Endothelial cell of umbilical vein (primary cell): ENCODE measurements around the gene ZNF141. TPM values are rescaled to one million over a fixed set of nuclear protein-coding genes. Genes with fewer than 3 reads are reported as not detected.
"Not testable (repeated sequence)": the region's sequence is repeated elsewhere in the genome, so short reads cannot be mapped to it uniquely, and the experiment has no call there.

Experiments used
- BruUV-seq: library from RNA; stranded (reverse); fragments of 400-500 nt; replicated peaks from 2 replicates; lab custom pipeline; 2021; lab: Mats Ljungman, UMichigan
- CTCF ChIA-PET: fragments of 300-600, 350-600 bp; sonication (Branson Sonifier 250); formaldehyde crosslinking; loops from one replicate; lab custom pipeline; 2021; ENCODE audit warnings: antibody characterized with exemption, inconsistent platforms; lab: Charles Lee
- POLR2A ChIA-PET: fragments of 300-600, 350-600 bp; sonication (Branson Sonifier 250); formaldehyde crosslinking; loops from one replicate; lab custom pipeline; 2021; ENCODE audit warnings: antibody characterized with exemption, inconsistent platforms; lab: Charles Lee
- DNase-seq: peaks from one replicate; pipeline ENCODE4 v3.0.0-alpha.2; 2011; ENCODE audit warnings: low read depth, low spot score
- FAIRE-seq: peaks from 2 replicates; lab custom pipeline; 2011; peaks lifted over from hg19 to GRCh38; lab: Jason Lieb, UNC
- H2AFZ ChIP-seq: 2 replicates; pipeline ENCODE4 v1.6.0; 2012; ENCODE audit warnings: low read depth, low read length, control low read depth, inconsistent platforms
- H3K27ac ChIP-seq: 2 replicates; pipeline ENCODE4 v1.5.1; 2011; ENCODE audit warnings: low read depth, mild to moderate bottlenecking, control low read depth, low read length, moderate library complexity; ENCODE audit not compliant: insufficient read depth
- H3K27me3 ChIP-seq, 2 experiments: 2 replicates each; pipeline versions ENCODE4 v1.6.0 to v1.6.1; 2011; ENCODE audit warnings: low read length in 2 of 2, mixed read lengths in 1 of 2; ENCODE audit not compliant: control insufficient read depth in 2 of 2, insufficient read depth in 2 of 2
- H3K36me3 ChIP-seq, 2 experiments: 2 replicates in 1 of 2; 3 replicates in 1 of 2; pipeline ENCODE4 v1.5.1; 2011; ENCODE audit warnings: low read length in 2 of 2, mild to moderate bottlenecking in 1 of 2, moderate library complexity in 1 of 2; ENCODE audit not compliant: control insufficient read depth in 2 of 2, insufficient read depth in 2 of 2; ENCODE audit errors: extremely low read depth in 1 of 2
- H3K4me1 ChIP-seq: 3 replicates; pipeline ENCODE4 v1.5.1; 2011; ENCODE audit warnings: mild to moderate bottlenecking, low read length; ENCODE audit not compliant: control insufficient read depth, insufficient read depth; ENCODE audit errors: extremely low read depth
- H3K4me2 ChIP-seq: 2 replicates; pipeline ENCODE4 v1.6.1; 2011; ENCODE audit warnings: low read length, control low read depth, mixed read lengths; ENCODE audit not compliant: insufficient read depth
- H3K4me3 ChIP-seq, 3 experiments: fragments of 200-600 bp in 1 of 3; sonication (generic), shearing (Covaris generic) in 1 of 3; replicated peaks in 1 of 3; 2 replicates each; pipeline ENCODE4 v1.5.1; 2011 to 2016; ENCODE audit warnings: control low read depth in 3 of 3, low read length in 3 of 3, mild to moderate bottlenecking in 2 of 3, inconsistent platforms in 1 of 3, low read depth in 1 of 3, moderate library complexity in 1 of 3; ENCODE audit not compliant: insufficient read depth in 1 of 3
- H3K79me2 ChIP-seq: 2 replicates; pipeline ENCODE4 v1.6.0; 2012; ENCODE audit warnings: low read length, inconsistent platforms; ENCODE audit not compliant: control insufficient read depth, insufficient read depth
- H3K9ac ChIP-seq: replicated peaks from 2 replicates; pipeline ENCODE3; 2011; ENCODE audit warnings: low read length, control low read depth; ENCODE audit not compliant: insufficient read depth; ENCODE audit errors: extremely low read depth
- H3K9me1 ChIP-seq: replicated peaks from 3 replicates; pipeline ENCODE4 v1.6.0; 2011; ENCODE audit warnings: mild to moderate bottlenecking, low read length; ENCODE audit not compliant: control insufficient read depth, insufficient read depth; ENCODE audit errors: extremely low read depth
- H3K9me3 ChIP-seq: replicated peaks from 2 replicates; pipeline ENCODE4 v1.5.1; 2012; ENCODE audit warnings: low read length, inconsistent platforms; ENCODE audit not compliant: control insufficient read depth, insufficient read depth
- H4K20me1 ChIP-seq: replicated peaks from 2 replicates; pipeline ENCODE3; 2011; ENCODE audit warnings: mild to moderate bottlenecking, low read length; ENCODE audit not compliant: control insufficient read depth, insufficient read depth; ENCODE audit errors: extremely low read depth
- CTCF ChIP-seq, 2 donors: IDR thresholded peaks; 1 replicate in 1 of 2; 2 replicates in 1 of 2; pipeline ENCODE4 v1.5.1; 2011; ENCODE audit warnings: low read length in 2 of 2, mild to moderate bottlenecking in 2 of 2, moderate library complexity in 2 of 2, control low read depth in 1 of 2, inconsistent platforms in 1 of 2, low read depth in 1 of 2; ENCODE audit not compliant: insufficient read depth in 1 of 2; ENCODE audit errors: extremely low read depth in 1 of 2
- EZH2 ChIP-seq: IDR thresholded peaks from 2 replicates; pipeline ENCODE4 v1.6.1; 2012; ENCODE audit warnings: borderline replicate concordance, low read depth, mild to moderate bottlenecking, moderate library complexity, low read length, inconsistent platforms; ENCODE audit not compliant: severe bottlenecking
- FOS ChIP-seq: IDR thresholded peaks from 2 replicates; pipeline ENCODE4 v1.6.1; 2011; ENCODE audit warnings: mild to moderate bottlenecking, low read length, moderate library complexity, borderline replicate concordance; ENCODE audit not compliant: insufficient read depth
- GATA2 ChIP-seq: IDR thresholded peaks from 2 replicates; pipeline ENCODE4 v1.7.0; 2011; ENCODE audit warnings: low read depth, mild to moderate bottlenecking, moderate library complexity, mixed read lengths, low read length; ENCODE audit not compliant: insufficient read length, insufficient read depth
- JUN ChIP-seq: IDR thresholded peaks from 2 replicates; pipeline ENCODE4 v1.6.1; 2011; ENCODE audit warnings: borderline replicate concordance, low read depth; ENCODE audit not compliant: insufficient read length, insufficient read depth
- MAX ChIP-seq: IDR thresholded peaks from 2 replicates; pipeline ENCODE4 v1.6.1; 2011; ENCODE audit not compliant: insufficient read depth, insufficient read length
- MYC ChIP-seq: IDR thresholded peaks from one replicate; pipeline ENCODE4 v1.6.1; 2011; ENCODE audit warnings: mild to moderate bottlenecking, low read depth, low read length
- POLR2A ChIP-seq: IDR thresholded peaks from 2 replicates; pipeline ENCODE4 v1.6.1; 2012; ENCODE audit warnings: low read depth, mild to moderate bottlenecking, control low read depth, low read length
- POLR2AphosphoS5 ChIP-seq: IDR thresholded peaks from 2 replicates; pipeline ENCODE4 v1.6.1; 2012; ENCODE audit warnings: low read depth, mild to moderate bottlenecking, control low read depth, low read length, moderate library complexity; ENCODE audit not compliant: insufficient read depth
- dilution Hi-C: fragments of 300-500 bp; cut with MboI; formaldehyde crosslinking; loops from one replicate; pipeline ENCODE4 v1.15.0; 2019; ENCODE audit warnings: low sequenced_read_pairs; ENCODE audit not compliant: extremely low pct_ligation_motif_present
- intact Hi-C: fragments of 100-400 bp; cut with micrococcal nuclease; formaldehyde crosslinking; loops from one replicate; pipeline ENCODE4 v1.10.0; 2022
- polyA plus RNA-seq, 4 experiments: library from polyadenylated mRNA; depleted of rRNA in 3 of 4; stranded (reverse) in 3 of 4; unstranded in 1 of 4; fragments of >200 nt; gene quantifications; 2 replicates each; pipeline versions ENCODE4 v1.2.1 to v1.2.3, GENCODE V29; 2011 to 2012; ENCODE audit warnings: missing spikeins in 1 of 4
- total RNA-seq: library from RNA; stranded (reverse); gene quantifications from 2 replicates; pipeline ENCODE4 v1.2.3, GENCODE V29; 2021

The ZNF141 gene
- total and polyA plus RNA-seq, 2 donors (not counting 3 experiments of a cell fraction or from before 2014, with no cell fraction given), result 2.2 to 11.4 TPM

GRCh38 chr4:404006-404405 lies 66.4 kb downstream of the ZNF141 start:
- no peak overlapping the region for H3K27ac ChIP-seq
- DNase-seq (no peak), FAIRE-seq (no peak)
- no TSS peak for BruUV-seq
- no peaks in the 10 kb centered on the region for H3K9me3 ChIP-seq
- no peaks in the 10 kb centered on the region for H3K4me1 ChIP-seq
- no peak overlapping the region for H3K4me2 ChIP-seq
- H3K27me3 ChIP-seq, result no peaks in the 10 kb centered on the region
- H3K9ac ChIP-seq, result no peak overlapping the region
- no peak overlapping the region for H3K4me3 ChIP-seq
- POLR2A ChIA-PET, result no interaction called here
- intact Hi-C loops, result no loop called here
- dilution Hi-C loops, result no loop called here
- H4K20me1 ChIP-seq, result no peaks in the 10 kb centered on the region
- no peaks in the 10 kb centered on the region for H3K36me3 ChIP-seq
- no peak overlapping the region for H2AFZ ChIP-seq
- CTCF ChIA-PET, result no interaction called here
- no peaks in the 10 kb centered on the region for H3K9me1 ChIP-seq
- H3K79me2 ChIP-seq, result no peaks in the 10 kb centered on the region
- TF ChIP-seq POLR2AphosphoS5 (no peak), JUN (no peak), GATA2 (no peak), CTCF (IDR thresholded peaks at IDR 0.05; ENCODE audit: extremely low read depth in 1 of 2, insufficient read depth in 1 of 2, low read depth in 1 of 2, low read length in 2 of 2) (no peak), EZH2 (no peak), MAX (no peak), MYC (no peak), FOS (no peak), POLR2A (no peak)

- H2AFZ ChIP-seq, intact Hi-C loops, BruUV-seq, H3K9me3 ChIP-seq, H3K36me3 ChIP-seq, POLR2A ChIA-PET, CTCF ChIA-PET, H3K9me1 ChIP-seq, H4K20me1 ChIP-seq, H3K9ac ChIP-seq, H3K27me3 ChIP-seq, H3K4me2 ChIP-seq, H3K4me3 ChIP-seq, H3K79me2 ChIP-seq, H3K27ac ChIP-seq, H3K4me1 ChIP-seq, DNase-seq, FAIRE-seq, dilution Hi-C loops: not testable (repeated sequence)
Observed at GRCh38 chr4:408321-408720, 70.7 kb downstream of the ZNF141 start.
